WI38 (cell line): Measurements from ENCODE around the gene S100A11.

Source experiments
- H3K4me3 ChIP-seq: 2 replicates; pipeline ENCODE4 v1.5.1; 2011; ENCODE audit warnings: low read depth, mild to moderate bottlenecking, control low read depth, low read length
- TF ChIP-seq, protein P1 (sequence below): IDR thresholded peaks from 2 replicates; pipeline ENCODE4 v1.5.1; 2012; ENCODE audit warnings: low read depth, mild to moderate bottlenecking, control low read depth, low read length

S100A11 gene

DNA sequence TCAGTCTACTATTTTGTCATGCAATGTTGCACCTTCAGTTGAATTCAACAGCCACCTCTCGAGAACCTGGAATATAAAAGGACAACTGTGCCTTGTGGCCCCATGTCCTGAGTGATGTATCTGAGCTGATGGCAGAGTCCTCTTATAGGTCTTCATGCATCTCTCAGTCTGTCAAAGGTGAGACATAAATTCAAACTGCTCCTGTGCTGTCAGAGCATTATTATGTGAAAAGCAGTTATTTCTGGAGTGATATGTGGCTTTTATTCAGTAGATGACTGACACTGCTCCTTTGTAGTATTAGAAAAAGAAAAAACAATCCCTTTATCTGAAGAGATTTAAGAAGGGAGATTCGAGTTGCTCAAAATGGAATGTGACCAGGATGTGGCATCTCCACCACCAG, 51.5 kb downstream of the S100A11 start:
- TF ChIP-seq, protein P1, sequence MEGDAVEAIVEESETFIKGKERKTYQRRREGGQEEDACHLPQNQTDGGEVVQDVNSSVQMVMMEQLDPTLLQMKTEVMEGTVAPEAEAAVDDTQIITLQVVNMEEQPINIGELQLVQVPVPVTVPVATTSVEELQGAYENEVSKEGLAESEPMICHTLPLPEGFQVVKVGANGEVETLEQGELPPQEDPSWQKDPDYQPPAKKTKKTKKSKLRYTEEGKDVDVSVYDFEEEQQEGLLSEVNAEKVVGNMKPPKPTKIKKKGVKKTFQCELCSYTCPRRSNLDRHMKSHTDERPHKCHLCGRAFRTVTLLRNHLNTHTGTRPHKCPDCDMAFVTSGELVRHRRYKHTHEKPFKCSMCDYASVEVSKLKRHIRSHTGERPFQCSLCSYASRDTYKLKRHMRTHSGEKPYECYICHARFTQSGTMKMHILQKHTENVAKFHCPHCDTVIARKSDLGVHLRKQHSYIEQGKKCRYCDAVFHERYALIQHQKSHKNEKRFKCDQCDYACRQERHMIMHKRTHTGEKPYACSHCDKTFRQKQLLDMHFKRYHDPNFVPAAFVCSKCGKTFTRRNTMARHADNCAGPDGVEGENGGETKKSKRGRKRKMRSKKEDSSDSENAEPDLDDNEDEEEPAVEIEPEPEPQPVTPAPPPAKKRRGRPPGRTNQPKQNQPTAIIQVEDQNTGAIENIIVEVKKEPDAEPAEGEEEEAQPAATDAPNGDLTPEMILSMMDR = no peak
- H3K4me3 ChIP-seq = no peak overlapping the region

DNA sequence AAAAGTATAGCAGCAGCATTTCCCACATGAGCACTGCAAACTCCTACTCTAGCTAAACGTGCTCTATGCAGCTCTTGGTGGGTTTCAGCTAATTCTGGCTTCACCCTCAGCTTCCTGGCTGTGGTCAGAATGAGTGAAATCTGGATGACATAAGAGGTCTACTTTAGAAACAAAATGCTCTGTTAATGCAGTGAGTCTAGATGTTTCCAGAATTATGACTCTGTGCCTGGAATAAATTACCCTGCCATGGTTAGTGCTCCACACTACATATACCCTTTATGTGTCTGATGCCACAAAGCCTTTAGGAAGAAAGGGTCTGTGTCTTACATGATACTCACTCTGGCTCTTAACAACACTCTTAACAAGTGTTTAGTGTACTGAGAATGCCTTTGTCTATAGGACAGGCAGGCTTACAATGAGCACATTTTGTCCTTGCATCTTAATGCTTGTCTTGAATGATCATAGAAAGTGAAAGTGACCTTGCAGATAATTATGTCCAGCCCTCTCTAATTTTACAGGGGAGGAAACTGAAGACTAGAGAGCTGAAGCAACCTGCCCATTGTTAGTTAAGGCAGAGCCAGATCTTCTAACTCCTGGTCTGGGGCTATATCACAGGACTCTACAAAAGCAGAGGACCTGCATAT, 52.4 kb downstream of the S100A11 start:
- TF ChIP-seq, protein P1 = no peak
- no peak overlapping the region for H3K4me3 ChIP-seq
